Parathyroid adenoma (tissue), 2 donors: Measurements from ENCODE around the gene HMGCL.
A peak's percentile ranks its signal among the peaks of the same experiment; 100 is the strongest.

Source experiments
- H2AFZ ChIP-seq: fragments of 300-600 bp; sonication (generic); one replicate; pipeline ENCODE4 v1.7.0; 2017; ENCODE audit warnings: antibody characterized with exemption, mild to moderate bottlenecking
- H3K27ac ChIP-seq: fragments of 300-600 bp; sonication (generic); one replicate; pipeline ENCODE4 v1.7.0; 2017
- H3K27me3 ChIP-seq: fragments of 300-600 bp; sonication (generic); one replicate; pipeline ENCODE4 v1.7.0; 2017; ENCODE audit warnings: low read length; ENCODE audit not compliant: control insufficient read depth, insufficient read depth
- H3K36me3 ChIP-seq: fragments of 300-600 bp; sonication (generic); one replicate; pipeline ENCODE4 v1.7.0; 2017; ENCODE audit warnings: low read length; ENCODE audit not compliant: control insufficient read depth, insufficient read depth
- H3K4me1 ChIP-seq: fragments of 300-600 bp; sonication (generic); one replicate; pipeline ENCODE4 v1.7.0; 2017; ENCODE audit warnings: control low read depth
- H3K4me2 ChIP-seq: fragments of 300-600 bp; sonication (generic); one replicate; pipeline ENCODE4 v1.7.0; 2017; ENCODE audit warnings: low read length
- H3K4me3 ChIP-seq: fragments of 300-600 bp; sonication (generic); one replicate; pipeline ENCODE4 v1.7.0; 2017; ENCODE audit warnings: low read depth, low read length
- H3K79me2 ChIP-seq: fragments of 300-600 bp; sonication (generic); one replicate; pipeline ENCODE4 v1.7.0; 2017; ENCODE audit warnings: control low read depth
- H3K9ac ChIP-seq: fragments of 300-600 bp; sonication (generic); one replicate; pipeline ENCODE4 v1.7.0; 2017; ENCODE audit warnings: mild to moderate bottlenecking
- H3K9me3 ChIP-seq: fragments of 300-600 bp; sonication (generic); one replicate; pipeline ENCODE4 v1.7.0; 2017; ENCODE audit warnings: low read length; ENCODE audit not compliant: control insufficient read depth
- CTCF ChIP-seq: fragments of 300-600 bp; sonication (generic); IDR thresholded peaks from one replicate; pipeline ENCODE4 v1.7.0; 2017; ENCODE audit warnings: antibody characterized with exemption, mild to moderate bottlenecking
- donor health status: primary hyperparathyroidism.

Gene HMGCL

GRCh38 chr1:23867895-23868556 is 42.8 kb upstream of the HMGCL start, which contains the start of gene FUCA1:
Gene FUCA1, minus strand, starts transcription at chr1:23868290. Its CDS starts 4 bp downstream, at chr1:23868286.
- Histone ChIP-seq H3K9me3 (no peaks in the 10 kb centered on the region), H3K36me3 (no peaks in the 10 kb centered on the region), H3K4me3 (peak within 1 kb of the TSS; percentile 75), H3K4me2 (peak within 1 kb of the TSS; percentile 81), H3K9ac (peak within 1 kb of the TSS; percentile 53), H3K27me3 (no peaks in the 10 kb centered on the region), H3K4me1 (peaks cover 2% of the 10 kb centered on the region), H2AFZ (peak within 1 kb of the TSS; percentile 97), H3K27ac (peak within 1 kb of the TSS; percentile 66), H3K79me2 (no peaks in the 10 kb centered on the region)
- TF ChIP-seq CTCF = peak; percentile 90

- H2AFZ ChIP-seq = peak overlapping the region; percentile 97
- H3K27me3 ChIP-seq = no peaks in the 10 kb centered on the region
- no peaks in the 10 kb centered on the region for H3K79me2 ChIP-seq
- no peak for TF ChIP-seq CTCF
- peaks cover 2% of the 10 kb centered on the region for H3K4me1 ChIP-seq
- H3K9me3 ChIP-seq = no peaks in the 10 kb centered on the region
- peak overlapping the region; percentile 81 for H3K4me2 ChIP-seq
- H3K27ac ChIP-seq = peak overlapping the region; percentile 66
- peak overlapping the region; percentile 75 for H3K4me3 ChIP-seq
- no peaks in the 10 kb centered on the region for H3K36me3 ChIP-seq
- no peak overlapping the region for H3K9ac ChIP-seq
Measured at GRCh38 chr1:23867542-23867894, 42.3 kb upstream of the HMGCL start.

DNA sequence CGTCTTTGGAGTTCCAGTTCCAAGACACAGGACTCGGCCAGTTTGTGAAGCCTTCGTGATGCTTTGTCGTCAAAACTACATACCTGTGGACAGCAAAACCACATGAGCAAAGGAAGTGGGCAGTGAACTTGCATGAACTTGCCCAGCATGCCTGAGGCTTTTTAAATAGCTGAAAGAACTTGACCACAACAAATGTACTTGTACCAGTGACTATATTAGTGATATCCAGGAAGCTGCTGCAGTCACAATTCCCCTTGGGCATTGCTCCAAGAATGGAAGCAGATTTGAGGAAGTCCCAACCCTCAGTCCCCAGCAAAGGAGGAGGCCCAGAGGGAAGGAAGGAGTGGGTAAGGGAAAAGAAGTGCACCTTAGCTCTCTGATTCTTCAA is 40.3 kb upstream of the HMGCL start:
- H3K9me3 ChIP-seq = no peaks in the 10 kb centered on the region
- TF ChIP-seq CTCF = no peak
- no peak overlapping the region for H3K27ac ChIP-seq
- H3K4me3 ChIP-seq = no peak overlapping the region
- peaks cover 2% of the 10 kb centered on the region for H3K4me1 ChIP-seq
- H3K36me3 ChIP-seq = no peaks in the 10 kb centered on the region
- H3K79me2 ChIP-seq = no peaks in the 10 kb centered on the region
- no peaks in the 10 kb centered on the region for H3K27me3 ChIP-seq
- H2AFZ ChIP-seq = no peak overlapping the region
- no peak overlapping the region for H3K9ac ChIP-seq
- peak overlapping the region; percentile 43 for H3K4me2 ChIP-seq

DNA sequence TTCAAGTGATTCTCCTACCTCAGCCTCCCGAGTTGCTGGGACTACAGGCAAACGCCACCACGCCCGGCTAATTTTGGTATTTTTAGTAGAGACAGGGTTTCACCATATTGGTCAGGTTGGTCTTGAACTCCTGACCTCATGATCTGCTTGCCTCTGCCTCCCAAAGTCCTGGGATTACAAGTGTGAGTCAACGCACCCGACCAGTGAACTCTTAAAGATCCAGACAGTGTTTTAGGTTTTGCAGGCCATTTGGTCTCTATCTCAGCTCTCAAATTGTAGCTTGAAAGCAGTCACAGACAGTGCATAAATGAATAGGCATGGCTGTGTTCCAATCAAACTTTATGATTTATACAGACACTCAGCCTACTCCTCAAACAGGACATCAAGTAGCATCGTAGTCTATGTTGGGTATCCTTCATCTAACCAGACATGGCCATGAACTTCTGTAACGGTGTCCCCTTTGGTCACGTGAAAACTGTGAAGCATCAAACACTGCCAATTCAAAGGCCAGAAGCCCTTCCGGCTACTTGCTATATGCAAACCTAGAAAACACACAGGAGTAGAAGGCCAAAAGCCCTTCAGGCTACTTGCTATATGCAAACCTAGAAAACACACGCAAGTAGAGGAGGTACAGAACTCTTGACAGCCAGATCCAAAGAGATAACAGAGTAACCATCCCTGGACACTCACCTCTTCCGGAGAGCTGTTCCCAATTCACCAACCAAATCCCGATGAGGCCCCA is 39.7 kb upstream of the HMGCL start:
- Histone ChIP-seq H3K79me2 (no peaks in the 10 kb centered on the region), H3K4me1 (peaks cover 2% of the 10 kb centered on the region), H3K4me2 (peak overlapping the region; percentile 43), H3K9me3 (no peaks in the 10 kb centered on the region), H3K4me3 (no peak overlapping the region), H2AFZ (no peak overlapping the region), H3K36me3 (no peaks in the 10 kb centered on the region), H3K9ac (no peak overlapping the region), H3K27ac (no peak overlapping the region), H3K27me3 (no peaks in the 10 kb centered on the region)
- no peak for TF ChIP-seq CTCF
